ENCODE measurements around the gene SYCP2. TPM values are rescaled to one million over a fixed set of nuclear protein-coding genes. Genes with fewer than 3 reads are reported as not detected.

Gene SYCP2
- total RNA-seq, 1 donor from 2014 or later = 1.7 TPM

GRCh38 chr20:59944726-59945125 lies 11.3 kb upstream of the SYCP2 start:
- DNase-seq = no peak

GRCh38 chr20:59942245-59942644 lies 8.8 kb upstream of the SYCP2 start:
- DNase-seq = no peak

- no peak for DNase-seq
These were observed 7.5 kb upstream of the SYCP2 start for GRCh38 chr20:59940956-59941294.

GRCh38 chr20:59940129-59940955 lies 6.9 kb upstream of the SYCP2 start, which contains the start of the genes FAM217B and PPP1R3D:
Gene FAM217B, plus strand, starts transcription at chr20:59940389. Its CDS starts 3,555 bp downstream, at chr20:59943944.
Gene PPP1R3D, minus strand, starts transcription at chr20:59940305. Its CDS starts 374 bp downstream, at chr20:59939931.
- peak; percentile 97 for DNase-seq

- peak; percentile 47 for DNase-seq
These were observed 6.4 kb upstream of the SYCP2 start for GRCh38 chr20:59939879-59940128.

- peak; percentile 48 for DNase-seq
These were observed 5.8 kb upstream of the SYCP2 start for GRCh38 chr20:59939052-59939878.

GRCh38 chr20:59938696-59939051 lies 5.2 kb upstream of the SYCP2 start:
- DNase-seq = no peak

GRCh38 chr20:59938221-59938620 lies 4.8 kb upstream of the SYCP2 start:
- no peak for DNase-seq

GRCh38 chr20:59937150-59937549 lies 3.7 kb upstream of the SYCP2 start:
- DNase-seq = no peak

GRCh38 chr20:59936409-59936808 lies 3.0 kb upstream of the SYCP2 start:
- no peak for DNase-seq

GRCh38 chr20:59935457-59936185 lies 2.2 kb upstream of the SYCP2 start:
- DNase-seq = no peak

- DNase-seq = peak; percentile 76
These were observed 580 bp upstream of the SYCP2 start for GRCh38 chr20:59933849-59934585.

- no peak for DNase-seq
These were observed 681 bp downstream of the SYCP2 start for GRCh38 chr20:59932616-59933295.

GRCh38 chr20:59931511-59932312 lies 1.7 kb downstream of the SYCP2 start:
- no peak for DNase-seq

GRCh38 chr20:59925899-59926298 lies 7.5 kb downstream of the SYCP2 start:
- DNase-seq = no peak

- no peak for DNase-seq
These were observed 8.1 kb downstream of the SYCP2 start for GRCh38 chr20:59925359-59925758.

- DNase-seq = no peak
These were observed 9.9 kb downstream of the SYCP2 start for GRCh38 chr20:59923514-59923913.

- no peak for DNase-seq
These were observed 12.5 kb downstream of the SYCP2 start for GRCh38 chr20:59920944-59921343.

- no peak for DNase-seq
These were observed 20.8 kb downstream of the SYCP2 start for GRCh38 chr20:59912609-59913008.

GRCh38 chr20:59911041-59911440 lies 22.4 kb downstream of the SYCP2 start:
- no peak for DNase-seq

- DNase-seq = no peak
These were observed 24.6 kb downstream of the SYCP2 start for GRCh38 chr20:59908855-59909254.

All from dermis blood vessel endothelial cell (primary cell).